Stimulated activated CD4-positive, alpha-beta T cell treated with anti-CD3 and anti-CD28 coated beads, Interleukin-15, amount 100 ng/mL, for 48 hours (primary cell): ENCODE results near the gene KCNQ5.
"Not testable (repeated sequence)": the region's sequence is repeated elsewhere in the genome, so short reads cannot be mapped to it uniquely, and the experiment has no call there.

Experiments
- DNase-seq, 2 donors: peaks; one replicate each; pipeline ENCODE4 v3.0.0-alpha.2; 2020; ENCODE audit warnings: low read depth in 2 of 2

KCNQ5 gene

DNA sequence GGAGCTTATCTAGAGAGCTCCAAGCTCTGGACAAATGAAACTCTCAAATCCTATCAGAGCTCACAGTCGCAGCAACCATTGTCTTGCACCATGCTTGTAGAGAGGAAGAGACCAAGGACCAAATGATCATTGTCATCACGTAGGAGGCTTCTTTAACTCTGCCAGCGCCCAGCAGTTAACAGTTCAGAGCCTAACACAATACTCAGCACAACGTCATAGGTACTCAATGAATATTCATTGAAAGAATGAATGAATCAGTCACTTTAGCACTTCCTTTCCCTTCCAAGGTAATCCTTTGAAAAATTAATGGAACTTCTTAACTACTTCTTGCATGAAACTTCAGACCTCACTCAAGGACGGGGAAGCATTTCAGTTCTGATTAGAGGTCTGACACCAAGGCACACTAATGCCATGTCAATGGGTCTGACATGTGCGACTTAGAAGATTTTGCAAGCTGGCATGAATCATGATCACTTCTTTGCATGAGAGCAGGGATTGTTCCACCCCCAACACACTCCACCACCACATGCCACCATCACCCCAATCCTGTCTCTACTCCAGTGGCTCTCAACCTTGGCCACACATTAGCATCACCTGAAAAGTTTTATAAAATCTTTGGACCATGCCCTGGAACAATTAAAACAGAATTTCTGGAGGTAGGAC, 558.3 kb downstream of the KCNQ5 start:
- no peak for DNase-seq

DNA sequence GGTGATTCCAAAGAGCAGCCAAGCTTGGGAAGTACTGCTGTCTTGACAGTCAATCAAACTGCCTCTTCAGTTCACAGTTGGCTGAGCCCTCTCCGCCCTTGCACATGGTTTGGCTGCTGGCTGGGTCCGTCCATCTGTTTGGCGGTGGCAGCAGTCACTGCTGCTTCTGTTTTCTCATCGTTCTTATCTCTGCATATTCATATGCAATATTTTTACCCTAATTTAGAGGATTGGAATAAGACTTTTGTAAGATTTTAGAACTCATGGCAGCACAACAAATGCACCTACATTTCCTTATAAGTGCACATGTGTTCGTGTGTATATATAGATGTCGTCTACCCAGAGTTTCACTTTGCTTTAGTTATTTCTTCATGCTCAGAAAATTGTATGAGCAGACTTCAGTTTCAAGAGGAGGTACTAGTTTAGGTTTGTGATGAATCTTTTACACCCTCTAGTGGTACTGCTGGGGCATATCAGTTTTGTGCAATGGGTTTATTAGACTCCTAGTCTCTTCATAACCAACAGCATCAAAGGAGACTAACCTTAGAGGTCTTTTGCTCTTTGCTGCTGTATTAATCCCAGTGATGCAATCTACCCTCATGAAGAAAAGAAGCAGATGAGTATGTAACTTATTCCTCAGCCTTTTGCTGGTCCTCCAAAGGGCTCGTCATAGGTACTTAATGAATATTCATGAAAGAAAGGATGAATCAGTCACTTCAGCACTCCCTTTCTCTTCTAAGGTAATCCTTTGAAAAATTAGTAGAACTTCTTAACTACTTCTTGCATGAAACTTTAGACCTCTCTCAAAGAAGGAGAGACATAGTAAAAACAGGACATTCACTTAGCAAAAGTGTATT, 559.1 kb downstream of the KCNQ5 start:
- DNase-seq, result no peak

DNA sequence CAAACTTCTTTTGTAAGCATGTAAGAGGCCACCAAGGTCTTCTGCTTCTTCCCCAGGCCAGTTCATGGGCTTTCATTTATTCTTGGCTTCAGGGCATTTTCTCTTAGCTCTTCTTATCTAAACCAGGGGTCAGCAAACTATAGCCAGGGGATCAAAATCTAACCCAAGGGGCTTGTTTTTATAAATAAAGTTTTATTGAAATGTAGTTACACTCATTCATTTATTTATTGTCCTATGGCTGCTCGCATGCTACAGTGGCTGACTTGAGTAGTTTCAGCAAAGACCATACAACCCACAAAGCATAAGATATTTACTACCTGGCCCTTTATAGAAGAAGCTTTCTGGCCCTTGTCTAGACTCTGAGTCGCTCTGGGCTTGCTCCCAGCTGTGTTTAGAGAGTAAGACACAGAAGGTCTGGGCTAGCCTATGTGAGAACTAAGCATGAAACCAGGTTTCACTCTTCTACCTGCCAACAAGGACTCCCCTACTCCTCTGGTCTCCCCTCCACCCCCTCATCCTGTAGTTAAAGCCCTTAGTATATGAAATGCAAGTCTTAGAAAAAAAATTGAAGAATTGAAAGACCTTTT, 560.2 kb downstream of the KCNQ5 start:
- DNase-seq, result no peak

DNA sequence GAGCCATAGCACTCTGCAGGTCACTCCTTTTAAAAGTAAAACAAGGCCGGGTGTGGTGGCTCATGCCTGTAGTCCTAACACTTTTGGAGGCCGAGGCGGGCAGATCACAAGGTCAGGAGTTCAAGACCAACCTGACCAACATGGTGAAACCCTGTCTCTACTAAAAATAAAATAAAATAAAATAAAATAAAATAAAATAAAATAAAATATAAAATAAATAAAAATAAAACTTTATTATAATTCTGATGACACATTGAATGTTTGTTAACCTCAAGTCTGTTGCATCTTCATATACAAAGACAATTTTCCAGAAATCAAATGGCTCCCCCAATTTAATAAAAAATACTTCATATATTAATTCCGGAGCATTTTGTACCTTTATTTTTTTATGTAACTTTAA, 571.4 kb downstream of the KCNQ5 start:
- DNase-seq, result not testable (repeated sequence)

DNA sequence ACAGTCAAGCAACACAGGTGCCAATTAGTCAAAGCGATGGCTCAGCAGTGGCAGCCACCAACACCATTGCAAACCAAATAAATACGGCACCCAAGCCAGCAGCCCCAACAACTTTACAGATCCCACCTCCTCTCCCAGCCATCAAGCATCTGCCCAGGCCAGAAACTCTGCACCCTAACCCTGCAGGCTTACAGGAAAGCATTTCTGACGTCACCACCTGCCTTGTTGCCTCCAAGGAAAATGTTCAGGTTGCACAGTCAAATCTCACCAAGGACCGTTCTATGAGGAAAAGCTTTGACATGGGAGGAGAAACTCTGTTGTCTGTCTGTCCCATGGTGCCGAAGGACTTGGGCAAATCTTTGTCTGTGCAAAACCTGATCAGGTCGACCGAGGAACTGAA, 572.9 kb downstream of the KCNQ5 start:
- no peak for DNase-seq

DNA sequence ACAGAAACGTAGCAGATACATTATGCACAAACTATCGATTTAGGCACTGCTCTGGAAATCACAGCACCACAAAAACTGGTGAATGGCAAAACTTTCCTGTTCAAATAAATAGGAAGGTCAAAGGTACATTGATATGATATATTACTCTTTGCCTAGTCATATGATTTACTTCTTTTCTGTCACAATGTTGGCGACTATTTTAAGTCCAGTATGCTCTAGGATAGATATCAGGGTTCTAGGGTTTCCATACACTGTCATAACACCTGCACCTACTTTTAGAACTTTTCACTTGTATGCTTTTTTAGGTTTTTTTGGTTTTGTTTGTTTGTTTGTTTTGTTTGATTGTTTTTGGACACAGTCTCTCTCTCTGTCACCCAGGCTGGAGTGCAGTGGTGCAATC, 578.4 kb downstream of the KCNQ5 start:
- DNase-seq, result no peak

DNA sequence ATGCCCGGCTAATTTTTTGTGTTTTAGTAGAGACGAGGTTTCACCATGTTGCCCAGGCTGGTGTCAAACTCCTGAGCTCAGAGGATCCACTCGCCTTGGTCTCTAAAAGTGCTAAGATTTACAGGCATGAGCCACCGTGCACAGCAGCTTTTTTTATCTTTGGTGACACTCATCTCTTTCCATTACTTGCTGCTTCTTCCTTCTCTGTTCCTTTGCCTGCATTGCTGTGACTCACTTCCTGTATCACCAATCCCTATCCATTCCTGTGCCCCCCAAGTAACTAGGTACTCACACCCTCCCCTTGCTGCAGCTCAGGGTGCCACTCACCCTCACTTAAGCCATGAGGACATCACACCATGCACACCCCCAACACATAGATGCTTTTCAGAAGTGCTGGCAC, 578.9 kb downstream of the KCNQ5 start:
- no peak for DNase-seq

DNA sequence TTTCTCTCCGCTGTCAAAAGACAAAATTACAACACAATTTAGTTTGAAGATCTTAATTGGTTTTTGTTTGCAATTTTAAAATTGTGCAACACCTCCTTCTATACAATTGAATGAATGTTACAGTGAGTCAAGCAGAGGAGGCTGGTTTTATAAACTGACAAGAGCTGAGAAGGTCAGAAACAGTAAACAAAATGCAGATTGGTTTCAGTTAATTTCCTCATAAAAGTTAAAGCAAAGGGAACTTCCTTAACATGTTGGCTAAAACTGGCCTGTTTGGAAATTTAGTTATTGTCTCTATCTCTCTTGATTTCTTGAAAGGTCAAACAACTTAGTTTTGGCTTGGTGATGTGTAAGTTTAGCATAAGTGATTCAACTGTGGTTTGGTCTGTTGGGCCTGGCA, 581.2 kb downstream of the KCNQ5 start:
- no peak for DNase-seq

DNA sequence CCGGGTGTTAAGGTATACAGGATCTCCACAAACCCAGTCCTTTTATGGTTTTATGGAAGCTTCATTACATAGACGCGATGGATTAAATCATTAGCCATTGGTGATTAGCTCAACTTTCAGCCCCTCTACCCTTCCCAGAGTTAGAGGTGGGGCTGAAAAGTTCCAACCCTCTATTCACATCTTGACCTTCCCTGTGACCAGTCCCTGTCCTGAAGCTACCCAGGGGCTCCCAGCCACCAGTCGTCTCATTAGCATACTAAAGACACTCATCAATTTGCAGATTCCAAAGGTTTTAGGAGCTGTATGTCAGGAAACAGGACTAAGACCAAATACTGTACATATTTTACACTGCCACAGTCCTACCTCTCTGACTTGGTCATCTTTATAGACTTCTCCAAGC, 582.4 kb downstream of the KCNQ5 start:
- no peak for DNase-seq

DNA sequence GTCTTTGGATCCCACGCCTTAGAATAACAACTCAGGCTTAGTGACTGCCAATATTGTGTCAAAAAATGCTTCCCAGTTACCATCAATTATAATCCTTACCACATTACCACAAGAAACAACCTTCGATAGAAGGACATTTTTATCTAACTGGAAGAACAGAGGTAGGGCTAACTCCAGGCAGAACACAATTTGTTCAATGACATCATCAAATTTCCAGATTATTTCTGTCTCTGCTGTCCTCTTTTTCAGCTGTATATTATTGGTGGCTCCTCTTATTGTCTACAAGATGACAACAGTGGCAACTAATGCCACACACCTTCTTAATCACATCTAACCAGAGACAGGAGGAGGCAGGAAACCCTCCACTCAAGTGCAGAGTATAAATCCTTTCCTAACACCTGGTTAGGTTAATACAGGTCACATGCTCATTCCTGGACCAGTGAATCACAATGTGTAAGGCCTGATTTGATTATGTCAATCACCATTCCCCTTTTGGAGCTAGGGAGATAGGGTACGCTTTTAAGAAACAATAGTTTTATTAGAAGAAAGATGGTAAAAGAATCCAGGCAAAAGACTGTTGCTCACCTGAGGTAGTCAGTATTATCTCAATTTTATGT, 585.5 kb downstream of the KCNQ5 start:
- no peak for DNase-seq

DNA sequence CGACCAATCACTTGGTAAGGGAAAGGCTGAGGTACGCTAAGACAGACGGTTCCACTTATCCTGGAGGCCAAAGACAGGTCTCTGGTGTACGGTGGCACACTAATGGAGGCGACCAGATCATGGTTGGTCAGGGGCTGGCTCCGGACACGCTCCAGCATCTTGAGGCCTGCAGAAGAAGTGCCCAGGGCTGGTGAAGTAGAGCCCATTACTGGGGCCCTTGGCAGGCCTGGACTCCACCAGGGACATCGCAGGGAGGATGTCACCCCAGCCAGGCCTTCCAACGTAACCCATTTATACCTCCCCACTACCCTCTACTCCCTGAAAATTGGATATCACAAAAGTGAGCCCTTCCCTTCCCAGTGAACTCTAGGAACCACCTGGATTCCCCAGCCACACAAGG, 587.3 kb downstream of the KCNQ5 start:
- no peak for DNase-seq

DNA sequence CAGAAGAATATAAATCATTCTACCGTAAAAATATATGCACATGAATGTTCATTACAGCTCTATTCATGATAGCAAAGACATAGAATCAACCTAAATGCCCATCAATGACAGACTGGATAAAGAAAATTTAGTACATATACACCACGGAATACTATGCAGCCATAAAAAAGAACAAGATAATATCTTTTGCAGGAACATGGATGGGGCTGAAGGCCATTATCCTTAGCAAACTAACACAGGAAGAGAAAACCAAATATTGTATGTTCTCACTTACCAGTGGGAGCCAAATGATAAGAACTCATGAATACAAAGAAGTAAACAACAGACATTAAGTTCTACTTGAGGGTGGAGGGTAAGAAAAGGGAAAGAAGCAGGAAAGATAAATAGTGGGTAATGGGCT, 595.0 kb downstream of the KCNQ5 start:
- no peak for DNase-seq

DNA sequence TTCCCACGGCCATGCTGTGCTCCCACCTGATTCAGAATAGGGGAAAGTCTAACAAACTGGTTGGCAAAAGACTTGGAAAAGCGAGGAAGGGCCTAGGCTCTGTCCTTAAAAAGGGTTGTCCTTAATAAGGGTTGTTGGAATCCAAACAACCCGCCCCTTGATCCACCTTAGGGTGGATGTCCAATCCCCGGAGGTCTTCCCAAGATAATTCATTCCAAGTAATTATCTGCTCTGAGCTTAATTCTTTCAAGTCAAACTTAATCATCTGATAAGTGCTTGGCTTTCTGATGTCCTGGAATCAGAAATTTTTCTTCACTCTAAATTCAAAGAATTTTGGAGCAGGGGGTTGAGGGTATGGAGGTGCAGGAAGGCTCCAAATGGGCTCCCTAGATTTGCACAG, 603.5 kb downstream of the KCNQ5 start, which contains the start of gene KHDC1L:
TSS of gene KHDC1L (minus strand) at position 101 of the 400 bp plus-strand sequence. CDS start at position 13, 88 bp downstream.
- no peak for DNase-seq

DNA sequence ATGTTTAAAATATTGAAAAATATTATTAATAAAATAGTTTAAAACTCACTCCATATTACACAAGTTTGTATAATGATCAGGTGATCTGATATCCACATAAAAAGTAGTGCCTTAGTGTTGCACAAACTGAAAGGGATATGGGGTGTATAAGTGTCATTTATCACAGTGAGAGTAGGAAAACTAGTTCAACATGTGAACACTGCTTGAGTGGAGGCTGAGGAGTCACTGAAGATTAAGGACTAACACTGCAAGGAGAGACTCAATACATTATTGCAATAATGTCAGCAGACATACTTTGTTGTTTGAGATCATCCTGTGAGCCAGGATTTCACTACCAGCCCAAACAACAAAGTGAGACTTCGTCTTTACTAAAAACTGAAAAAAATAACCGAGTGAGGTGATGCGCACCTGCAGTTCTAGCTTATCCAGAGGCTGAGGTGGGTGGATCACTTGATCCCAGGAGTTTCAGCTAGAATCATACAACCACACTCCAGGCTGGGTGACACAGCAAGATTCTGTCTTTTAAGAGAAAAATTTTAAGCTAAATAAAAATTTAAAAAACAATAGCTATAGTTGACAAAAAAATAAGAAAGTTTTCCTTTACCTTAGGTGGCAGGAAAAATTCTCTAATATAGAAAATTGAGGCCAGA, 605.9 kb downstream of the KCNQ5 start:
- no peak for DNase-seq

DNA sequence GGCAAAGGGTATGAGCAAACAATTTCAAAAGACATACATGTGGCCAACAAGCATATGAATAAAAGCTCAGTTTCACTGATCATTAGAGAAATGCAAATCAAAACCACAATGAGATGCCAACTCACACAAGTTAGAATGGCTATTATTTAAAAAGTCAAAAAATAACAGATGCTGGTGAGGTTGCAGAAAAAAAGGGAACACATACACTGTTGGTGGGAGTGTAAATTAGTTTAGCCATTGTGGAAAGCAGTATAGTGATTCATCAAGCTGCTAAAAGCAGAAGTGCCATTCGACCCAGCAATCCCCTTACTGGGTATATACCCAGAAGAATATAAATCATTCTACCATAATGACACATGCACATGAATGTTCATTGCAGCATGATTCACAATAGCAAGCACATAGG, 610.1 kb downstream of the KCNQ5 start:
- no peak for DNase-seq

DNA sequence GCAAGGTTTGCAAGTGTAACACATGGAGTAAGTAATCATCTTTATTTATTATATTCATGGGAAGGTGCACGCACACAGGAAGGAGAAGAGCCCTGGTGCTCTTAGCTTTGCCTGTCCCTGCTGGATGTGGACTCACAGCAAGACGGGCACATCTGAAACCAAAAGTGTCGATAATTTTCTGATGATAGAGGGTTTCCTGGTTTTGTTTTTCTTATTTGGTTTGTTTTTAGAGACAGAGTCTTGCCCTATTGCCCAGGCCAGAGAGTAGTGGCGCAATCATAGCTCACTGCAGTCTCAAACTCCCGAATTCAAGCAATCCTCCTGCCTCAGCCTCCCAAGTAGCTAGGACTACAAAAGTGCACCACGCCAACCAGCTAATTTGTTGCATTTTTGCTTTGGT, 611.2 kb downstream of the KCNQ5 start:
- no peak for DNase-seq

DNA sequence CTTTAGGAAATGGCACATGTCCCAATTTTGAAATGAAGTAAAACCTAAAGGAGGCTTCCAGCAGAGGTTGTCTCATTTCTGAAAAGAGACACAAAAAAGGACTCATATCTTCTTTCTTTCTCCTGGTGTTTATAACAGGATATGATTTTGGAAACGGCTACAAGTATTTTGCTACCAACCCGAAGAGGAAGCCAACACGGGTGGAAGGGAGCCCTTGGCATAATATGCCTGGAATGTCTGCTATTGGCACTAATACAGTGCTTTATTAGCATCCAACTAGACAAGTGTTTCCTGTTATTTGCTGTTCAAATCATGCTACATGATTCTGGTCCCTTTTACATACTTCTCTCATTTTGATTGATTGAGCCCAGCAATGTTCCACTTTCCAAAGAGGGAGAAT, 612.1 kb downstream of the KCNQ5 start:
- DNase-seq, result not testable (repeated sequence)

DNA sequence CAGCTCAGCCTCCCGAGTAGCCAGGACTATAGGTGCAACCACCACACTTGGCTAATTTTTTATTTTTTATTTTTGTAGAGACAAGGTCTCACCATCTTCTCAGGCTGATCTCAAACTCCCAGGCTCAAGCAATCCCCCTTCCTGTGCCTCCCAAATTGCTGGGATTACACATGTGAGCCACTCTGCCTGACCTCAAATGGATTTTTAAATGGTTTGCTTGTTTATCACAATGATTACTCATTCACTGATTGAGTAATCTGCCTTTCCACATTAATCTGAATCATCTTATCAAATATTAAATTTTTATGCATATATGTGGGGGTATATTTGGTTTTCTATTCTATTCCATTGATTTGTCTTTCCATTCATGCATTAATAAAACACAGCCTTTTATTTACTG, 612.9 kb downstream of the KCNQ5 start:
- DNase-seq, result no peak

DNA sequence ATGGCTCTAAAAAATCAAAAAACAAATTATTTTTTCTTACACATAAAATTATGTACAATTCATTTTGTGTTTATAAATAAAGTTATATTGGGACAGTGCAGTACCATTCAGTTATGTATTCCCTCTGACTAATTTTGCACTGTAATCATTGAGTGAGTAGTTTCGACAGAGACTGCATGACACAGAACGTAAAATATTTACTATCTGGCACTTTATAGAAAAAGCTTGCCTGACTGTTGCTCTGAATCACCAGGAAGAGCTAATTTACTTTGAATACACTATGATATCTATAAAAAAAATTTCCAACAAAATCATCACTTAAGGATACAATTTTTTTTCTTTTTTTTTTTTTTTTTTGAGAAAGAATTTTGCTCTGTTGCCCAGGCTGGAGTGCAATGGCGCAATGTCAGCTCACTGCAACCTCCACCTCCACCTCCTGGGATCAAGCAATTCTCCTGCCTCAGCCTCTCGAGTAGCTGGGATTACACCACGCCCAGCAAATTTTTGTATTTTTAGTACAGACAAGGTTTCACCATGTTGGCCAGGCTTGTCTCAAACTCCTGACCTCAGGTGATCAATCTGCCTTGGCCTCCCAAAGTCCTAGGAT, 614.4 kb downstream of the KCNQ5 start:
- no peak for DNase-seq

DNA sequence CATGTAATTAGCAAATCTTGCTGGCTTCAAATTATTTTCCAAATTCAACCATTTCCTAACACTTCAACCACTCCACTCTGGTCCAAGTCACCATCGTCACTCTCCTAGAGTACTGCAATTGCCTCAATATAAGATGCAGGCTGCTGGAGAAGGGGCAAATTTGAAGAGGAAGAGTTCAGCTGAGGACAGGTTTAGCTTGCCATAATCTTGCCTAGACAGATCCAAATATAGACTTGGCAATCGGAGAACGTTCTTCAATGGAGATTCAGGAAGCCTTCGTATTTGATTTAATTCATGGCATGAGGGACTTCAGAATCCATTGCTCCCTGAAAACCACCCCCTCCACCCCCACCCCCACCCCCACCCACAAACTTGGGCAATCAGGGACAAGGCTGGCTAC, 618.9 kb downstream of the KCNQ5 start:
- no peak for DNase-seq

DNA sequence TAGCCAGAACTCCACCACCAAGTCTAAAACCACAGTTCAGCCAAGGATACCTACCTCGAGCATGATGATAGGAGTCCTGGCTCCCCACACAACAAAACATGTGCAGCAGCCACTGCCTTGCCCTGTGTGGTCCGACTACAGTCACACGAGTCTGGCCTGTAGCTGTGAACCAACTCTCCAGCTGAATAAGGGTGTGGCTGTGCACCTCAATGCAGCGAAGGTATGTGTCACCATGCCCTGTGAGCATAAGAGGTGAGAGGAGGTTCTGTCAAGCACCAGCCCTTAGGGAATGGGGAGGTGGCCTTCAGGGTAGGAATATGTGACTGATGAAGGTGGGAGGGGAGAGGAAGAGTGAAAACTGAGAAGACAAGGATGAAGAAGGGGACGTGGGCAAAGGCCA, 620.1 kb downstream of the KCNQ5 start:
- no peak for DNase-seq
